GM18526 (cell line): Measurements from ENCODE around the gene ESRRA.

Experiments used
- POLR2A ChIP-seq: IDR thresholded peaks from 3 replicates; pipeline ENCODE4 v1.6.1; 2011; ENCODE audit not compliant: insufficient read length; ENCODE audit errors: extremely low read depth

Gene ESRRA

GRCh38 chr11:64356498-64357411 lies 51.4 kb downstream of the ESRRA start:
- no peak for TF ChIP-seq POLR2A

- no peak for TF ChIP-seq POLR2A
These were observed 52.1 kb downstream of the ESRRA start for GRCh38 chr11:64357446-64357845.

- TF ChIP-seq POLR2A, result no peak
These were observed 52.7 kb downstream of the ESRRA start for GRCh38 chr11:64357904-64358535.

GRCh38 chr11:64358536-64358906 lies 53.2 kb downstream of the ESRRA start:
- no peak for TF ChIP-seq POLR2A

- peak; percentile 48 for TF ChIP-seq POLR2A
These were observed 53.8 kb downstream of the ESRRA start, which contains the start of gene RPS6KA4 for GRCh38 chr11:64358907-64359711. TSS of gene RPS6KA4 (plus strand) at chr11:64359162. CDS start at chr11:64359236, 74 bp downstream.

- TF ChIP-seq POLR2A, result no peak
These were observed 54.6 kb downstream of the ESRRA start for GRCh38 chr11:64359712-64360445.

GRCh38 chr11:64360448-64360921 lies 55.2 kb downstream of the ESRRA start:
- no peak for TF ChIP-seq POLR2A

- no peak for TF ChIP-seq POLR2A
These were observed 56.3 kb downstream of the ESRRA start for GRCh38 chr11:64361659-64362058.

GRCh38 chr11:64362339-64362738 lies 57.0 kb downstream of the ESRRA start:
- TF ChIP-seq POLR2A, result no peak

GRCh38 chr11:64364435-64364834 lies 59.1 kb downstream of the ESRRA start:
- no peak for TF ChIP-seq POLR2A

- no peak for TF ChIP-seq POLR2A
These were observed 59.6 kb downstream of the ESRRA start for GRCh38 chr11:64364911-64365310.
